Measurements from ENCODE around the gene DGKG. TPM values are rescaled to one million over a fixed set of nuclear protein-coding genes. Genes with fewer than 3 reads are reported as not detected.

Gene DGKG
- total RNA-seq, 1 donor from 2014 or later, result 3.9 TPM

DNA sequence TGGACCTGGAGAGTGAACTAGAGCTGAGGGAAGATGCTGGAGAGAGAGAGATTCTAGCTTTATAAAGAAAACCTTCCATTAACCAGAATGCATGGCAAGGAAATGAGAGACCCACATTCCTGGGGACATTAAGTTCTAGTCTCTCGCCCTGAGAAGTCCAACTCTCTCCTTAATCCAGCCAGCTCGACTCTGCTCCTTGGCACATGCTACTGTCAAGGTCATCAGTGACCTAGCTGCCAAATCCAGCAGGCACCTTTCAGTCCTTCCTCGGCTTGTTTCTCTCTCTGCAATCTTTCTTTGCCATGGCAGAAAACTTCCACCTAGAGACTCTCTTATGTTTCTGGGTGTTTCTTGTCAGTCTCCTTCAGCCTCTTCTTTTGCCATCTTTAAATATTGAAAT, 40.3 kb downstream of the DGKG start:
- Mint-ChIP-seq H3K36me3 (ENCODE audit: low read depth) (peaks cover 3% of the 10 kb centered on the region), H3K9me3 (no peaks in the 10 kb centered on the region), H3K4me1 (no peaks in the 10 kb centered on the region), H3K4me3 (no peak overlapping the region), H3K27ac (no peak overlapping the region), H3K27me3 (no peaks in the 10 kb centered on the region)
- DNase-seq (no peak), ATAC-seq (ENCODE audit: low read depth) (no peak)
- ChIA-PET CTCF (no interaction called here), POLR2A (no interaction called here)
- TF ChIP-seq, protein P1, sequence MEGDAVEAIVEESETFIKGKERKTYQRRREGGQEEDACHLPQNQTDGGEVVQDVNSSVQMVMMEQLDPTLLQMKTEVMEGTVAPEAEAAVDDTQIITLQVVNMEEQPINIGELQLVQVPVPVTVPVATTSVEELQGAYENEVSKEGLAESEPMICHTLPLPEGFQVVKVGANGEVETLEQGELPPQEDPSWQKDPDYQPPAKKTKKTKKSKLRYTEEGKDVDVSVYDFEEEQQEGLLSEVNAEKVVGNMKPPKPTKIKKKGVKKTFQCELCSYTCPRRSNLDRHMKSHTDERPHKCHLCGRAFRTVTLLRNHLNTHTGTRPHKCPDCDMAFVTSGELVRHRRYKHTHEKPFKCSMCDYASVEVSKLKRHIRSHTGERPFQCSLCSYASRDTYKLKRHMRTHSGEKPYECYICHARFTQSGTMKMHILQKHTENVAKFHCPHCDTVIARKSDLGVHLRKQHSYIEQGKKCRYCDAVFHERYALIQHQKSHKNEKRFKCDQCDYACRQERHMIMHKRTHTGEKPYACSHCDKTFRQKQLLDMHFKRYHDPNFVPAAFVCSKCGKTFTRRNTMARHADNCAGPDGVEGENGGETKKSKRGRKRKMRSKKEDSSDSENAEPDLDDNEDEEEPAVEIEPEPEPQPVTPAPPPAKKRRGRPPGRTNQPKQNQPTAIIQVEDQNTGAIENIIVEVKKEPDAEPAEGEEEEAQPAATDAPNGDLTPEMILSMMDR (IDR thresholded peaks at IDR 0.05), result no peak
- intact Hi-C loops (cut with micrococcal nuclease), result no loop called here

DNA sequence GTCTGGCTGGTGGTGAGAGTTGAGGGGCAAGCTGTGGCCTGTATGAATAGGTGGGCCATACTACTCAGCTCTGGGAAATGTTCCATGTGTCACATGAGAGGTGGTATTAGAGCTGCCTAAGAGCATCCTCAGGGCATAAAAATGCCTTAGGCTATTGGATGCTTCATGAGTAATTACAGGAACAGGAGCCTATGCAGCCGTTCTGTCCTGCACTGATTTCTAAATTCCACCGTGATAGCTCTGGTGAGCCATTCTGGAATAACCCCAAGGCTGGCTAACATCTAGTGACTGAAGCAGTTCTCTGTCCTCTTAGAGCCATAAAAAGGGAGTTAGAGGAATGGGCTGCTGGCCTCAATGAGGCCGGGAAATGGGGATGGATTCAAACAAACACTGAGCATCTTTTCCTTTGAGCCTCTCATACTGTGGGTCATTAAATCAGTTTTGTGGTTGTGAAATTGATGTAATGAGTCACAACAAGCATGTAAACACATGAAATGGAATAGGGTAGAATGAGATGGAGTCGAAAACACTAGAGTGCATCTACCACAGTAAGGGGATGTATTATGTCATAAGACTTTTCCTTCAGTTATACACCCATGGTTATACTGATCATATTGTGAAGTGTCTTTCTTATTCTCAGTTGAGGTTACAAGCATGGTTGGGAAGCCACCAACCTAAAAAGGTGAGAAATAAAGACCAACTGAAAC, 41.0 kb downstream of the DGKG start:
- DNase-seq (no peak), ATAC-seq (ENCODE audit: low read depth) (no peak)
- intact Hi-C loops (cut with micrococcal nuclease), result no loop called here
- Mint-ChIP-seq H3K27me3 (no peaks in the 10 kb centered on the region), H3K36me3 (ENCODE audit: low read depth) (peaks cover 3% of the 10 kb centered on the region), H3K9me3 (no peaks in the 10 kb centered on the region), H3K4me1 (no peaks in the 10 kb centered on the region), H3K27ac (no peak overlapping the region), H3K4me3 (no peak overlapping the region)
- POLR2A ChIA-PET, result no interaction called here
- CTCF ChIA-PET, result no interaction called here
- TF ChIP-seq, protein P1 (IDR thresholded peaks at IDR 0.05), result no peak

- CTCF ChIA-PET, result no interaction called here
Measured at GRCh38 chr3:186319945-186320344, 42.1 kb downstream of the DGKG start.

DNA sequence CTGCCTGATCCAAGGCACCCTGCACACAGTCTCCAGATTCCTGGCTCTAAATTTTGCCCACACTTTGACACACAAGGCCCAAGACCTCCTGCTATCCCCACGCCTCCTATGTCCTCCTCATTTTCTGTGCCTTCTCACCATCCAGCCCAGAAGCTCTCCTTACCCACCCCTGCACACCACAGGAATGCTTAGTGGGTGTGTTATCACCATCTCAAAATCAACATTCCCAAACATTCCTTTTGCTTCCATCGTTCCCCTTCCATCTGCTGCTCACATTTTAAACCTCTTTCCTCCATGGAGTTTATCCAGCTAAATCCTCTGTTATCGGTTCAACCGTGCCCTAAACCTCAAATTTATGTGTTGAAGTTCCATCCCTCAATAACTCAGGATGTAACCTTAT, 43.9 kb downstream of the DGKG start:
- H3K4me3 Mint-ChIP-seq, result no peak overlapping the region
- intact Hi-C loops (cut with micrococcal nuclease), result no loop called here
- no peak overlapping the region for H3K27ac Mint-ChIP-seq
- no peaks in the 10 kb centered on the region for H3K27me3 Mint-ChIP-seq
- ChIA-PET CTCF (no interaction called here), POLR2A (no interaction called here)
- no peaks in the 10 kb centered on the region for H3K9me3 Mint-ChIP-seq
- TF ChIP-seq, protein P1 (IDR thresholded peaks at IDR 0.05), result no peak
- ATAC-seq (ENCODE audit: low read depth), result no peak
- peaks cover 3% of the 10 kb centered on the region for H3K36me3 Mint-ChIP-seq (ENCODE audit: low read depth)
- DNase-seq, result no peak
- no peaks in the 10 kb centered on the region for H3K4me1 Mint-ChIP-seq

More at GRCh38 chr3:186319945-186320344, 42.1 kb downstream of the DGKG start:
- Mint-ChIP-seq H3K36me3 (ENCODE audit: low read depth) (peaks cover 3% of the 10 kb centered on the region), H3K27ac (no peak overlapping the region), H3K27me3 (no peaks in the 10 kb centered on the region), H3K4me1 (no peaks in the 10 kb centered on the region), H3K9me3 (no peaks in the 10 kb centered on the region), H3K4me3 (no peak overlapping the region)
- DNase-seq, result no peak
- intact Hi-C loops (cut with micrococcal nuclease), result no loop called here
- TF ChIP-seq, protein P1 (IDR thresholded peaks at IDR 0.05), result no peak
- POLR2A ChIA-PET, result no interaction called here
- ATAC-seq (ENCODE audit: low read depth), result no peak

DNA sequence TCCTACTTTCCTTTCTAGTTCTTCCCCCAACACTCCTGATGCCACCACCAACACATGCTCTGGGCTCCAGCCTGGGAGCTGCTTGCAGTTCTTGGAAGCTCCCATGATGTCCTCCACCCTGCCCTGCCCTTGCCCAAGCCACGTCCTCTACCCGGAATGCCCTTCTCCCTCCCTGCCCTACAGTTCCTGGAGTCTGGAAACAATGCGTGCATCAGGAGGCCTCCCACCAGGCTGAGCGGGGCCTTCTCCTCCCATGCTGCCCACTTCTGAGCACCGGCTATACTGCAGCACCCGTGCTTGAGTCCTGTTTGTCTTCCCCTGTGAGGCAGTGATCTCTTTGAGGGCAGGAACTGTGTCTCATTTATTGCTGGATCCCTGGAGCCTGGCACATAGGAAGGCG, 44.6 kb downstream of the DGKG start:
- no peak for DNase-seq
- no peak overlapping the region for H3K27ac Mint-ChIP-seq
- no peaks in the 10 kb centered on the region for H3K4me1 Mint-ChIP-seq
- H3K4me3 Mint-ChIP-seq, result no peak overlapping the region
- ChIA-PET POLR2A (no interaction called here), CTCF (no interaction called here)
- ATAC-seq (ENCODE audit: low read depth), result no peak
- TF ChIP-seq, protein P1 (IDR thresholded peaks at IDR 0.05), result no peak
- intact Hi-C loops (cut with micrococcal nuclease), result no loop called here
- no peaks in the 10 kb centered on the region for H3K27me3 Mint-ChIP-seq
- no peaks in the 10 kb centered on the region for H3K9me3 Mint-ChIP-seq
- peaks cover 3% of the 10 kb centered on the region for H3K36me3 Mint-ChIP-seq (ENCODE audit: low read depth)

Measured in activated B cell treated with CpG ODN at 0.5 μM for 24 hours (primary cell).